ENCODE results near the gene SLC7A5. TPM values are rescaled to one million over a fixed set of nuclear protein-coding genes. Genes with fewer than 3 reads are reported as not detected.

SLC7A5 gene
- total and polyA plus RNA-seq, 2 of the 4 experiments (the other 2 are of a cell fraction) = 11.3 to 101 TPM

DNA sequence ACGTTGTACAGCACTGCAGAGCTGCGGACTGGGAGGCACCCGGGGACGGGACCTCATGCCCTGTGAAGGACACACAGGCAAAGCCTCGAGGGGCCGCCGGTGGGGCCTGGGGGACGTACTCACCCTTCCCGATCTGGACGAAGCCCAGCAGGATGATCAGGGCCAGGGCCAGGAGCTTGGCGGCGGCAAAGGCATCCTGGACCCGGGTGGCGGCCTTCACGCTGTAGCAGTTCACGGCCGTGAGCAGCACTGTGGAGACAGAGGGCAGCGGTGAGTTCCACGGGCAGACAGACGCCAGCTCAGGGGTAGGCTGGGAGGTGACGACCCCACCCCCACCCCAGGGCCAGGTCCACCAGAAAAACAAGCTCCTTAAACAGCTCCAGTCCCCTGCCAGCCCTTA is 17.7 kb downstream of the SLC7A5 start:
- no peak overlapping the region for H3K4me3 ChIP-seq (ENCODE audit: insufficient read depth, low read depth, low read length)
- H3K23ac ChIP-seq (ENCODE audit: low read depth, low read length) = no peak overlapping the region
- H2BK5ac ChIP-seq (ENCODE audit: low read depth, low read length, poor library complexity, severe bottlenecking) = no peak overlapping the region
- H3K27ac ChIP-seq (ENCODE audit: insufficient read depth, low read length) = no peak overlapping the region
- no peak overlapping the region for H2BK20ac ChIP-seq (ENCODE audit: low read depth, low read length)
- H3K56ac ChIP-seq (ENCODE audit: extremely low read depth, insufficient read depth, low read length) = no peak overlapping the region
- no peak overlapping the region for H2BK15ac ChIP-seq (ENCODE audit: low read depth, low read length)
- no peak overlapping the region for H2AK9ac ChIP-seq (replicated peaks; ENCODE audit: low read depth, low read length, poor library complexity)
- dilution Hi-C loops (cut with HindIII; ENCODE audit: low sequenced_read_pairs, unreplicated experiment) = no loop called here
- WGBS, 2 experiments (ENCODE audit: extremely low coverage in 2 of 2, insufficient read length in 1 of 2) = 90% methylated on average over 8 of the region's 21 CpGs; no CpG with 5 or more reads in 1 of the 2 experiments
- H3K9ac ChIP-seq (ENCODE audit: low read depth, low read length) = no peak overlapping the region
- 0 out of 2 replicates have a peak overlapping the region, but pooled peaks have one; percentile 99 for H3K14ac ChIP-seq (replicated peaks; ENCODE audit: low read depth, low read length)
- DNase-seq (no peak), ATAC-seq (ENCODE audit: low read depth) (no peak)
- H3K4me2 ChIP-seq (ENCODE audit: low read depth, low read length) = no peak overlapping the region
- intact Hi-C loops (cut with micrococcal nuclease) = loop anchor here (5.0 kb wide), 1 partner anchor 74 kb away; no protein-coding TSS in a partner anchor
- peak overlapping the region; percentile 100; the same call in 1 of the 2 replicates for H2AK5ac ChIP-seq (ENCODE audit: low read depth, low read length)
- H3K4me1 ChIP-seq (ENCODE audit: control insufficient read depth, insufficient read depth, low read length) = peaks cover 20% of the 10 kb centered on the region
- no peak overlapping the region for H2AFZ ChIP-seq (replicated peaks; ENCODE audit: low read length, poor library complexity)
- H3K18ac ChIP-seq (ENCODE audit: low read depth, low read length) = no peak overlapping the region
- H4K8ac ChIP-seq (ENCODE audit: low read depth in 2 of 2, low read length in 2 of 2) = no peak overlapping the region
- H4K5ac ChIP-seq (ENCODE audit: low read depth, low read length) = no peak overlapping the region
- ChIA-PET POLR2A (ENCODE audit: unreplicated experiment) (no interaction called here), CTCF (interaction anchor here (0.9 kb wide), 1 partner anchor 72 kb away, joined by 6 read pairs; no protein-coding TSS in a partner anchor)
- TF ChIP-seq, protein P1, sequence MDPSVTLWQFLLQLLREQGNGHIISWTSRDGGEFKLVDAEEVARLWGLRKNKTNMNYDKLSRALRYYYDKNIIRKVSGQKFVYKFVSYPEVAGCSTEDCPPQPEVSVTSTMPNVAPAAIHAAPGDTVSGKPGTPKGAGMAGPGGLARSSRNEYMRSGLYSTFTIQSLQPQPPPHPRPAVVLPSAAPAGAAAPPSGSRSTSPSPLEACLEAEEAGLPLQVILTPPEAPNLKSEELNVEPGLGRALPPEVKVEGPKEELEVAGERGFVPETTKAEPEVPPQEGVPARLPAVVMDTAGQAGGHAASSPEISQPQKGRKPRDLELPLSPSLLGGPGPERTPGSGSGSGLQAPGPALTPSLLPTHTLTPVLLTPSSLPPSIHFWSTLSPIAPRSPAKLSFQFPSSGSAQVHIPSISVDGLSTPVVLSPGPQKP (IDR thresholded peaks at IDR 0.05; ENCODE audit: borderline replicate concordance, low read depth, low read length) = no peak
- TF ChIP-seq MAFK (IDR thresholded peaks at IDR 0.05; ENCODE audit: low read depth, low read length) = no peak
- no peak for TF ChIP-seq RFX5 (IDR thresholded peaks at IDR 0.05; ENCODE audit: low read depth, low read length)
- TF ChIP-seq POLR2A (IDR thresholded peaks at IDR 0.05; ENCODE audit: low read depth, low read length) = no peak
- TF ChIP-seq, protein P2, sequence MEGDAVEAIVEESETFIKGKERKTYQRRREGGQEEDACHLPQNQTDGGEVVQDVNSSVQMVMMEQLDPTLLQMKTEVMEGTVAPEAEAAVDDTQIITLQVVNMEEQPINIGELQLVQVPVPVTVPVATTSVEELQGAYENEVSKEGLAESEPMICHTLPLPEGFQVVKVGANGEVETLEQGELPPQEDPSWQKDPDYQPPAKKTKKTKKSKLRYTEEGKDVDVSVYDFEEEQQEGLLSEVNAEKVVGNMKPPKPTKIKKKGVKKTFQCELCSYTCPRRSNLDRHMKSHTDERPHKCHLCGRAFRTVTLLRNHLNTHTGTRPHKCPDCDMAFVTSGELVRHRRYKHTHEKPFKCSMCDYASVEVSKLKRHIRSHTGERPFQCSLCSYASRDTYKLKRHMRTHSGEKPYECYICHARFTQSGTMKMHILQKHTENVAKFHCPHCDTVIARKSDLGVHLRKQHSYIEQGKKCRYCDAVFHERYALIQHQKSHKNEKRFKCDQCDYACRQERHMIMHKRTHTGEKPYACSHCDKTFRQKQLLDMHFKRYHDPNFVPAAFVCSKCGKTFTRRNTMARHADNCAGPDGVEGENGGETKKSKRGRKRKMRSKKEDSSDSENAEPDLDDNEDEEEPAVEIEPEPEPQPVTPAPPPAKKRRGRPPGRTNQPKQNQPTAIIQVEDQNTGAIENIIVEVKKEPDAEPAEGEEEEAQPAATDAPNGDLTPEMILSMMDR (conservative IDR thresholded peaks at IDR 0.05; ENCODE audit: low read depth, low read length) = no peak
- no peak for TF ChIP-seq BHLHE40 (IDR thresholded peaks at IDR 0.05; ENCODE audit: low read depth, low read length)
- TF ChIP-seq MAZ (IDR thresholded peaks at IDR 0.05; ENCODE audit: borderline replicate concordance, low read depth, low read length) = no peak
- TF ChIP-seq SMC3 (IDR thresholded peaks at IDR 0.05; ENCODE audit: low read depth, low read length) = no peak
- TF ChIP-seq CEBPB (IDR thresholded peaks at IDR 0.05; ENCODE audit: low read depth, low read length) = no peak
- TF ChIP-seq, protein P3, sequence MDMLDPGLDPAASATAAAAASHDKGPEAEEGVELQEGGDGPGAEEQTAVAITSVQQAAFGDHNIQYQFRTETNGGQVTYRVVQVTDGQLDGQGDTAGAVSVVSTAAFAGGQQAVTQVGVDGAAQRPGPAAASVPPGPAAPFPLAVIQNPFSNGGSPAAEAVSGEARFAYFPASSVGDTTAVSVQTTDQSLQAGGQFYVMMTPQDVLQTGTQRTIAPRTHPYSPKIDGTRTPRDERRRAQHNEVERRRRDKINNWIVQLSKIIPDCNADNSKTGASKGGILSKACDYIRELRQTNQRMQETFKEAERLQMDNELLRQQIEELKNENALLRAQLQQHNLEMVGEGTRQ (IDR thresholded peaks at IDR 0.05; ENCODE audit: low read depth, low read length) = no peak
- TF ChIP-seq RCOR1 (IDR thresholded peaks at IDR 0.05; ENCODE audit: insufficient replicate concordance, low read length) = no peak
- no peak for TF ChIP-seq RAD21 (IDR thresholded peaks at IDR 0.05; ENCODE audit: low read length)
- TF ChIP-seq MXI1 (IDR thresholded peaks at IDR 0.05; ENCODE audit: borderline replicate concordance, low read depth, low read length) = no peak
- no peak for TF ChIP-seq FOS (IDR thresholded peaks at IDR 0.05; ENCODE audit: low read depth, low read length)
- TF ChIP-seq NFE2L2 (IDR thresholded peaks at IDR 0.05; ENCODE audit: low read depth, low read length) = no peak
- no peak for TF ChIP-seq CHD1 (IDR thresholded peaks at IDR 0.05; ENCODE audit: low read depth, low read length)
- H3K9me1 ChIP-seq (ENCODE audit: insufficient read depth, low read length) = peaks cover 13% of the 10 kb centered on the region
- H3K36me3 ChIP-seq (ENCODE audit: control insufficient read depth, insufficient read depth, low read length) = peaks cover 48% of the 10 kb centered on the region
- no TSS peak for BruUV-seq (replicated peaks)
- peak overlapping the region; percentile 35; the same call in 1 of the 2 replicates for H4K91ac ChIP-seq (ENCODE audit: insufficient read depth, low read depth, low read length)
- peak overlapping the region; percentile 100; the same call in 1 of the 2 replicates for H3K4ac ChIP-seq (ENCODE audit: low read depth, low read length)
- peaks cover 69% of the 10 kb centered on the region for H4K20me1 ChIP-seq (ENCODE audit: insufficient read depth, low read length)
- peaks cover 29 to 86% of the 10 kb centered on the region in 2 experiments for H3K79me1 ChIP-seq (ENCODE audit: low read depth in 1 of 2, low read length in 2 of 2)
- no peaks in the 10 kb centered on the region for H3K9me3 ChIP-seq (ENCODE audit: control insufficient read depth, insufficient read depth, low read length)
- H2BK120ac ChIP-seq (ENCODE audit: low read depth, low read length) = no peak overlapping the region; the same call in 1 of the 2 replicates
- no peaks in the 10 kb centered on the region for H3K27me3 ChIP-seq (ENCODE audit: control insufficient read depth, insufficient read depth, low read length)
- in situ Hi-C loops (cut with MboI; ENCODE audit: low sequenced_read_pairs) = no loop called here
